H1 (cell line): ENCODE data around the gene GCLC. TPM values are rescaled to one million over a fixed set of nuclear protein-coding genes. Genes with fewer than 3 reads are reported as not detected.

ENCODE experiments used
- CTCF ChIA-PET: fragments of 300-600 bp; sonication (Branson Sonifier 250); formaldehyde crosslinking; loops from one replicate; lab custom pipeline; 2021; ENCODE audit not compliant: partially characterized antibody; lab: Charles Lee
- POLR2A ChIA-PET: fragments of 300-600 bp; sonication (Branson Sonifier 250); formaldehyde crosslinking; loops from one replicate; lab custom pipeline; 2021; ENCODE audit warnings: inconsistent platforms; ENCODE audit not compliant: partially characterized antibody; lab: Charles Lee
- DNase-seq, 2 experiments: peaks; one replicate each; pipeline versions ENCODE4 v3.0.0 to v3.0.0-alpha.2; 2010 to 2022; ENCODE audit warnings: low spot score in 2 of 2, low read depth in 1 of 2, mixed read lengths in 1 of 2
- FAIRE-seq: peaks from 2 replicates; lab custom pipeline; 2011; peaks lifted over from hg19 to GRCh38; lab: Jason Lieb, UNC
- H2AFZ ChIP-seq: 2 replicates; pipeline ENCODE4 v1.8.1; 2012; ENCODE audit warnings: low read length, inconsistent platforms
- H2AK5ac ChIP-seq: 2 replicates; pipeline ENCODE4 v1.6.1; 2013; ENCODE audit warnings: low read depth, low read length
- H2BK120ac ChIP-seq: replicated peaks from 2 replicates; pipeline ENCODE3; 2013; ENCODE audit warnings: low read depth, low read length, inconsistent platforms
- H2BK12ac ChIP-seq: 2 replicates; pipeline ENCODE4 v1.6.1; 2013; ENCODE audit warnings: low read depth, low read length
- H2BK15ac ChIP-seq: 2 replicates; pipeline ENCODE4 v1.6.1; 2013; ENCODE audit warnings: low read length
- H2BK20ac ChIP-seq: 2 replicates; pipeline ENCODE4 v1.6.1; 2013; ENCODE audit warnings: low read length
- H2BK5ac ChIP-seq: 2 replicates; pipeline ENCODE4 v1.6.1; 2013; ENCODE audit warnings: low read depth, low read length
- H3K14ac ChIP-seq: 2 replicates; pipeline ENCODE4 v1.6.1; 2013; ENCODE audit warnings: inconsistent platforms; ENCODE audit not compliant: insufficient read length
- H3K18ac ChIP-seq: 2 replicates; pipeline ENCODE4 v1.6.1; 2013; ENCODE audit warnings: low read length; ENCODE audit errors: extremely low read depth
- H3K23ac ChIP-seq: 2 replicates; pipeline ENCODE4 v1.6.1; 2013; ENCODE audit warnings: inconsistent platforms; ENCODE audit not compliant: insufficient read length
- H3K23me2 ChIP-seq: 2 replicates; pipeline ENCODE4 v1.6.1; 2013; ENCODE audit warnings: low read depth, low read length
- H3K27ac ChIP-seq: 2 replicates; pipeline ENCODE4 v1.6.1; 2011; ENCODE audit warnings: low read depth, low read length, inconsistent platforms
- H3K27me3 ChIP-seq, 4 experiments: replicated peaks in 1 of 4; 1 replicate in 1 of 4; 2 replicates in 3 of 4; pipeline versions ENCODE4 v1.6.1 to v1.8.1; 2011 to 2013; ENCODE audit warnings: low read length in 3 of 4, mild to moderate bottlenecking in 3 of 4, inconsistent platforms in 2 of 4, mixed read lengths in 2 of 4, moderate library complexity in 1 of 4; ENCODE audit not compliant: control insufficient read depth in 3 of 4, insufficient read depth in 3 of 4; ENCODE audit errors: extremely low read depth in 1 of 4
- H3K36me3 ChIP-seq, 4 experiments: 2 replicates each; pipeline versions ENCODE4 v1.6.1 to v1.8.1; 2011 to 2013; ENCODE audit warnings: mild to moderate bottlenecking in 4 of 4, low read length in 3 of 4, moderate library complexity in 2 of 4, control low read depth in 1 of 4, inconsistent platforms in 1 of 4; ENCODE audit not compliant: insufficient read depth in 4 of 4, control insufficient read depth in 2 of 4
- H3K4ac ChIP-seq: replicated peaks from 2 replicates; pipeline ENCODE3; 2013; ENCODE audit warnings: low read length, low read depth, mixed read lengths, inconsistent platforms; ENCODE audit not compliant: insufficient read length
- H3K4me1 ChIP-seq, 4 experiments: replicated peaks in 1 of 4; 1 replicate in 1 of 4; 2 replicates in 3 of 4; pipeline versions ENCODE4 v1.6.1 to v1.8.1; 2011 to 2013; ENCODE audit warnings: low read length in 3 of 4, inconsistent platforms in 2 of 4, mixed read lengths in 1 of 4; ENCODE audit not compliant: insufficient read depth in 4 of 4, control insufficient read depth in 3 of 4
- H3K4me2 ChIP-seq, 2 experiments: 2 replicates each; pipeline versions ENCODE4 v1.6.1 to v1.8.1; 2011 to 2013; ENCODE audit warnings: low read depth in 2 of 2, low read length in 2 of 2, control low read depth in 1 of 2, inconsistent platforms in 1 of 2, mild to moderate bottlenecking in 1 of 2; ENCODE audit not compliant: insufficient read depth in 1 of 2
- H3K4me3 ChIP-seq, 4 experiments: fragments of 200-600, 300-600 bp in 1 of 4; sonication (generic), shearing (Covaris generic), sonication (Bioruptor Twin) in 1 of 4; 2 replicates each; pipeline versions ENCODE4 v1.5.1 to v1.8.1; 2011 to 2016; ENCODE audit warnings: low read length in 4 of 4, low read depth in 3 of 4, control low read depth in 2 of 4, inconsistent platforms in 2 of 4, mild to moderate bottlenecking in 2 of 4, mixed read lengths in 1 of 4, moderate library complexity in 1 of 4; ENCODE audit not compliant: insufficient read depth in 2 of 4; ENCODE audit errors: extremely low read depth in 1 of 4
- H3K56ac ChIP-seq: replicated peaks from 2 replicates; pipeline ENCODE3; 2013; ENCODE audit warnings: low read depth, mild to moderate bottlenecking, mixed read lengths, low read length, inconsistent platforms; ENCODE audit not compliant: insufficient read length
- H3K79me1 ChIP-seq: 2 replicates; pipeline ENCODE4 v1.6.1; 2013; ENCODE audit warnings: low read depth, low read length, control low read depth
- H3K79me2 ChIP-seq, 2 experiments: 2 replicates each; pipeline versions ENCODE4 v1.6.1 to v1.8.1; 2012 to 2013; ENCODE audit warnings: low read length in 2 of 2, mild to moderate bottlenecking in 2 of 2, inconsistent platforms in 1 of 2; ENCODE audit not compliant: insufficient read depth in 2 of 2, control insufficient read depth in 1 of 2
- H3K9ac ChIP-seq, 4 experiments: replicated peaks in 1 of 4; 1 replicate in 1 of 4; 2 replicates in 3 of 4; pipeline versions ENCODE4 v1.6.1 to v1.8.1; 2011 to 2013; ENCODE audit warnings: low read depth in 3 of 4, low read length in 3 of 4, control low read depth in 2 of 4, mild to moderate bottlenecking in 2 of 4, moderate library complexity in 2 of 4, inconsistent platforms in 1 of 4; ENCODE audit errors: extremely low read depth in 1 of 4
- H3K9me3 ChIP-seq, 2 experiments: 2 replicates each; pipeline versions ENCODE4 v1.6.1 to v1.8.1; 2012 to 2013; ENCODE audit warnings: mild to moderate bottlenecking in 2 of 2, moderate library complexity in 2 of 2, control low read depth in 1 of 2, inconsistent platforms in 1 of 2, low read depth in 1 of 2, low read length in 1 of 2, mixed read lengths in 1 of 2; ENCODE audit not compliant: insufficient read depth in 2 of 2
- H4K20me1 ChIP-seq, 2 experiments: replicated peaks in 1 of 2; 2 replicates each; pipeline versions ENCODE3 to v1.8.1; 2011 to 2013; ENCODE audit warnings: inconsistent platforms in 2 of 2, low read length in 2 of 2, mild to moderate bottlenecking in 1 of 2; ENCODE audit not compliant: insufficient read depth in 2 of 2, control insufficient read depth in 1 of 2
- H4K5ac ChIP-seq: 2 replicates; pipeline ENCODE4 v1.6.1; 2013; ENCODE audit warnings: low read length, low read depth, mixed read lengths, inconsistent platforms; ENCODE audit not compliant: insufficient read length
- H4K8ac ChIP-seq: 2 replicates; pipeline ENCODE4 v1.8.0; 2013; ENCODE audit warnings: mild to moderate bottlenecking, moderate library complexity, low read length, inconsistent platforms; ENCODE audit not compliant: insufficient read depth; ENCODE audit errors: extremely low read depth
- H4K91ac ChIP-seq: replicated peaks from 2 replicates; pipeline ENCODE3; 2013; ENCODE audit warnings: low read length, mixed read lengths, inconsistent platforms; ENCODE audit not compliant: insufficient read length
- CBX5 ChIP-seq: fragments of 300-800, 300-1000 bp; sonication (generic); IDR thresholded peaks from 2 replicates; pipeline ENCODE4 v1.7.1; 2016; ENCODE audit warnings: antibody characterized with exemption, low read length, low read depth
- CEBPB ChIP-seq: IDR thresholded peaks from 2 replicates; pipeline ENCODE4 v1.6.1; 2012; ENCODE audit warnings: low read depth, low read length
- CHD2 ChIP-seq: IDR thresholded peaks from 2 replicates; pipeline ENCODE4 v1.6.1; 2012; ENCODE audit warnings: low read length, improper control_type of control experiment
- E2F6 ChIP-seq: IDR thresholded peaks from 2 replicates; pipeline ENCODE4 v1.6.1; 2012; ENCODE audit warnings: inconsistent platforms
- EZH2 ChIP-seq: fragments of 200-600 bp; sonication (generic); IDR thresholded peaks from 2 replicates; pipeline ENCODE4 v1.7.1; 2012; ENCODE audit warnings: low read depth, mild to moderate bottlenecking, moderate library complexity, low read length, inconsistent platforms; ENCODE audit not compliant: severe bottlenecking
- MAX ChIP-seq: IDR thresholded peaks from 2 replicates; pipeline ENCODE4 v1.6.1; 2012; ENCODE audit warnings: inconsistent platforms
- RBBP5 ChIP-seq: IDR thresholded peaks from 2 replicates; pipeline ENCODE4 v1.7.1; 2012; ENCODE audit warnings: low read depth, mild to moderate bottlenecking, inconsistent platforms, low read length, moderate library complexity, borderline replicate concordance
- RFX5 ChIP-seq: IDR thresholded peaks from 2 replicates; pipeline ENCODE4 v1.6.1; 2011; ENCODE audit warnings: low read depth, low read length, improper control_type of control experiment, borderline replicate concordance
- RNF2 ChIP-seq: fragments of 200-900, 300-1000 bp; sonication (generic); IDR thresholded peaks from 2 replicates; pipeline ENCODE4 v1.7.1; 2016; ENCODE audit warnings: borderline replicate concordance, low read depth, mild to moderate bottlenecking, antibody characterized with exemption, low read length; ENCODE audit not compliant: poor library complexity, severe bottlenecking; ENCODE audit errors: missing control alignments
- RXRA ChIP-seq: IDR thresholded peaks from 2 replicates; pipeline ENCODE4 v1.6.1; 2011; ENCODE audit warnings: low read depth, mild to moderate bottlenecking, low read length, moderate library complexity; ENCODE audit not compliant: insufficient read depth
- SP1 ChIP-seq: IDR thresholded peaks from 2 replicates; pipeline ENCODE4 v1.6.1; 2011; ENCODE audit warnings: low read depth, low read length
- SP4 ChIP-seq: IDR thresholded peaks from 2 replicates; pipeline ENCODE4 v1.6.1; 2012; ENCODE audit warnings: low read length, inconsistent platforms
- SUZ12 ChIP-seq: fragments of 200-600 bp; sonication (generic); IDR thresholded peaks from 2 replicates; pipeline ENCODE4 v1.6.1; 2012; ENCODE audit warnings: mild to moderate bottlenecking, inconsistent platforms, low read length, moderate library complexity, mixed read lengths
- WGBS, 2 experiments: shearing (Covaris generic) in 1 of 2; methylation state at CpG; one replicate each; pipeline versions ENCODE4 v1.1.6 to v1.1.7; 2013 to 2015; ENCODE audit warnings: low lambda C conversion rate in 2 of 2, mixed read lengths in 2 of 2, inconsistent platforms in 1 of 2, low coverage in 1 of 2, missing lambda C conversion rate in 1 of 2; ENCODE audit not compliant: insufficient replicate concordance in 2 of 2, insufficient coverage in 1 of 2, insufficient read length in 1 of 2; ENCODE audit errors: extremely low coverage in 1 of 2, missing lambda C conversion rate in 1 of 2; 5-methylcytosine and 5-hydroxymethylcytosine counted together
- polyA plus RNA-seq, 7 experiments: library from polyadenylated mRNA; depleted of rRNA in 3 of 7; stranded (reverse) in 5 of 7; unstranded in 2 of 7; fragments of >200 nt in 5 of 7; fragments of 200-250 nt in 2 of 7; gene quantifications; 1 replicate in 5 of 7; 2 replicates in 1 of 7; 4 replicates in 1 of 7; pipeline versions ENCODE4 v1.2.1 to v1.2.3, GENCODE V29; 2011 to 2013; ENCODE audit warnings: missing spikeins in 2 of 7, mixed read lengths in 2 of 7
- total RNA-seq: library from RNA; stranded (reverse); fragmentation: NEBNext Ultra II Directional; extraction: Animal tissue kit (Norgen Biotek cat#: 25700); gene quantifications from 2 replicates; pipeline ENCODE4 v1.2.1, GENCODE V29; 2021

Gene GCLC
- total and polyA plus RNA-seq, 2 of the 8 experiments (the other 6 are each of a cell fraction or from before 2014, with no cell fraction given), result 15.8 to 54.0 TPM

DNA sequence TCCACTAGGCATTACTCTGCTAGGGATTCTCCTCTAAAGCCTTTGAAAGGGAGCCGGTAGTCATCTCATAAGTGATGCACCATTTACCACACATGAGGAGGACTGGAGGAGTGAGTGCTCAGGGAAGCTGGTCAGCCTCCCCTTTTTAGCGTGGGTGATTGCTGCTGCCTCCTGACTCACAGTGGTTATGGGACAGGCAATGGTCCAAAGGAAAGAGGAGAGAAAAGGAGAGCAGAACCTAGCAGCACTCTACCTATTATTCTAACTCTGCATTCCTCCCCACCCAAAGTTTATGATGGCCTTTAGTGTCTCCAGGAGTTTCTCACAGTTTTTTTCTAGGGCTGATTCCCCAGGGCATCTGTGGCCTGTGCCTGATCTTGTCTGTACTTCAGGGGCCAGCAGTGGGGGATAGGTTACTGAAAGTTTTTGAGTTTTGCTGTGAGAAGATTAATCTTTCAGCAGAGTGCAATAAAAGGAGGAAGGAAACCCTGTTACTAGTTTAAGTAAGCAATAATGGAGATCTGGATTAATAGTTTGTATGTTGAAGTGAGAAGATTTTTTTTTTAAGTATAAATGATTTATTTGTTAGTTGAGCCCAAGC, 36.4 kb upstream of the GCLC start:
- no peak overlapping the region for H2AK5ac ChIP-seq
- no peaks in the 10 kb centered on the region for H3K9me3 ChIP-seq
- TF ChIP-seq CEBPB (no peak), RBBP5 (no peak), CBX5 (no peak), SP4 (no peak), MAX (no peak), CHD2 (no peak), SP1 (no peak), RXRA (no peak), RFX5 (no peak), EZH2 (no peak), RNF2 (no peak), E2F6 (no peak), SUZ12 (no peak)
- TF ChIP-seq, all 59 proteins: peak for 0
- no peak overlapping the region for H2BK120ac ChIP-seq
- WGBS, 2 experiments, result 88% methylated on average over 2 of the region's 2 CpGs; no CpG with 5 or more reads in 1 of the 2 experiments
- H3K9ac ChIP-seq, result no peak overlapping the region
- H2BK15ac ChIP-seq, result no peak overlapping the region
- H3K56ac ChIP-seq, result no peak overlapping the region
- H4K5ac ChIP-seq, result no peak overlapping the region
- H3K4ac ChIP-seq, result no peak overlapping the region
- no peaks in the 10 kb centered on the region for H3K79me1 ChIP-seq
- POLR2A ChIA-PET, result no interaction called here
- H2BK12ac ChIP-seq, result no peak overlapping the region
- DNase-seq, result no peak
- no peak overlapping the region for H4K91ac ChIP-seq
- no peak overlapping the region for H3K4me3 ChIP-seq
- no peak overlapping the region for H3K4me2 ChIP-seq
- H3K14ac ChIP-seq, result no peak overlapping the region
- CTCF ChIA-PET, result no interaction called here
- no peak overlapping the region for H3K27ac ChIP-seq
- no peak overlapping the region for H3K18ac ChIP-seq
- H3K23ac ChIP-seq, result no peak overlapping the region
- no peaks in the 10 kb centered on the region for H4K20me1 ChIP-seq
- no peak overlapping the region for H2BK20ac ChIP-seq
- no peaks in the 10 kb centered on the region; a peak in 1 of 7 replicates for H3K27me3 ChIP-seq
- no peak for FAIRE-seq
- no peaks in the 10 kb centered on the region for H3K23me2 ChIP-seq
- H3K36me3 ChIP-seq, result no peaks in the 10 kb centered on the region
- H4K8ac ChIP-seq, result no peak overlapping the region
- peak overlapping the region; percentile 84 for H2AFZ ChIP-seq
- H2BK5ac ChIP-seq, result no peak overlapping the region
- H3K79me2 ChIP-seq, result no peaks in the 10 kb centered on the region
- H3K4me1 ChIP-seq, result no peaks in the 10 kb centered on the region
